GM18858 (cell line): ENCODE results near the gene PCSK5.
"Not testable (repeated sequence)": the region's sequence is repeated elsewhere in the genome, so short reads cannot be mapped to it uniquely, and the experiment has no call there.

ENCODE experiments used
- ATAC-seq: cut with Tn5 transposase; IDR thresholded peaks from one replicate; pipeline ENCODE4 v1.9.1; 2021; ENCODE audit not compliant: unreplicated experiment

PCSK5 gene

GRCh38 chr9:75962013-75962661 lies 71.7 kb downstream of the PCSK5 start:
- no peak for ATAC-seq

- no peak for ATAC-seq
Measured at GRCh38 chr9:75962662-75963036, 72.2 kb downstream of the PCSK5 start.

- not testable (repeated sequence) for ATAC-seq
Measured at GRCh38 chr9:75963321-75963720, 72.8 kb downstream of the PCSK5 start.

GRCh38 chr9:75964427-75964826 lies 74.0 kb downstream of the PCSK5 start:
- ATAC-seq, result no peak

GRCh38 chr9:75965231-75965630 lies 74.8 kb downstream of the PCSK5 start:
- no peak for ATAC-seq

- ATAC-seq, result no peak
Measured at GRCh38 chr9:75967556-75967955, 77.1 kb downstream of the PCSK5 start.

- no peak for ATAC-seq
Measured at GRCh38 chr9:75974016-75974766, 83.7 kb downstream of the PCSK5 start.

GRCh38 chr9:75975071-75975470 lies 84.6 kb downstream of the PCSK5 start:
- no peak for ATAC-seq

GRCh38 chr9:75976549-75976948 lies 86.1 kb downstream of the PCSK5 start:
- no peak for ATAC-seq

GRCh38 chr9:75979362-75979761 lies 88.9 kb downstream of the PCSK5 start:
- no peak for ATAC-seq

GRCh38 chr9:75983319-75984045 lies 93.0 kb downstream of the PCSK5 start:
- ATAC-seq, result no peak

GRCh38 chr9:75985515-75985914 lies 95.0 kb downstream of the PCSK5 start:
- ATAC-seq, result no peak

- ATAC-seq, result no peak
Measured at GRCh38 chr9:75988663-75989062, 98.2 kb downstream of the PCSK5 start.

- ATAC-seq, result no peak
Measured at GRCh38 chr9:75990156-75990555, 99.7 kb downstream of the PCSK5 start.

- no peak for ATAC-seq
Measured at GRCh38 chr9:75990576-75991304, 100.3 kb downstream of the PCSK5 start.

GRCh38 chr9:75992482-75993206 lies 102.2 kb downstream of the PCSK5 start:
- no peak for ATAC-seq

GRCh38 chr9:75993434-75993833 lies 103.0 kb downstream of the PCSK5 start:
- no peak for ATAC-seq

- no peak for ATAC-seq
Measured at GRCh38 chr9:75995066-75995465, 104.6 kb downstream of the PCSK5 start.

GRCh38 chr9:75996726-75997125 lies 106.3 kb downstream of the PCSK5 start:
- ATAC-seq, result no peak

GRCh38 chr9:75997206-75997605 lies 106.7 kb downstream of the PCSK5 start:
- ATAC-seq, result no peak
